IMR-90 (cell line): ENCODE results near the gene UXS1. TPM values are rescaled to one million over a fixed set of nuclear protein-coding genes. Genes with fewer than 3 reads are reported as not detected.

ENCODE experiments used
- ATAC-seq: fragments of 200-7000 bp; cut with Tn5 transposase; 2 replicates; pipeline ENCODE4 v1.9.1; 2020; ENCODE audit warnings: low read depth, mild to moderate bottlenecking, moderate library complexity
- Bru-seq: library from RNA; stranded (reverse); fragments of 400-500 nt; gene quantifications from one replicate; lab custom pipeline; 2021; lab: Mats Ljungman, UMichigan
- BruChase-seq, 2 experiments: library from RNA; stranded (reverse); fragments of 400-500 nt; gene quantifications; one replicate each; lab custom pipeline; 2021; lab: Mats Ljungman, UMichigan
- BruUV-seq: library from RNA; stranded (reverse); fragments of 400-500 nt; replicated peaks from 2 replicates; lab custom pipeline; 2021; lab: Mats Ljungman, UMichigan
- CTCF ChIA-PET: fragments of 300-600 bp; formaldehyde crosslinking; extraction: SDS; loops from one replicate; lab custom pipeline; 2021; ENCODE audit warnings: antibody characterized with exemption; lab: Yijun Ruan, JAX
- POLR2A ChIA-PET: fragments of 300-600 bp; sonication (Branson Sonifier 250); formaldehyde crosslinking; loops from one replicate; lab custom pipeline; 2022; ENCODE audit warnings: antibody characterized with exemption; ENCODE audit not compliant: unreplicated experiment; lab: Charles Lee
- DNase-seq: peaks from one replicate; pipeline ENCODE4 v3.0.0; 2013
- H2AFZ ChIP-seq: replicated peaks from 2 replicates; pipeline ENCODE3; 2013; ENCODE audit warnings: low read length, mild to moderate bottlenecking; ENCODE audit not compliant: poor library complexity
- H2AK5ac ChIP-seq: 2 replicates; pipeline ENCODE4 v1.6.1; 2013; ENCODE audit warnings: low read depth, low read length, inconsistent platforms
- H2AK9ac ChIP-seq: replicated peaks from 2 replicates; pipeline ENCODE3; 2013; ENCODE audit warnings: mild to moderate bottlenecking, low read depth, low read length, moderate library complexity; ENCODE audit not compliant: poor library complexity
- H2BK120ac ChIP-seq: 2 replicates; pipeline ENCODE4 v1.6.1; 2013; ENCODE audit warnings: low read depth, low read length, inconsistent platforms
- H2BK15ac ChIP-seq: 3 replicates; pipeline ENCODE4 v1.6.1; 2013; ENCODE audit warnings: low read depth, low read length, inconsistent platforms
- H2BK20ac ChIP-seq: 2 replicates; pipeline ENCODE4 v1.6.1; 2013; ENCODE audit warnings: low read depth, mild to moderate bottlenecking, inconsistent platforms, low read length, moderate library complexity
- H2BK5ac ChIP-seq: 2 replicates; pipeline ENCODE4 v1.6.1; 2013; ENCODE audit warnings: mild to moderate bottlenecking, low read depth, low read length, inconsistent platforms; ENCODE audit not compliant: poor library complexity, severe bottlenecking
- H3K14ac ChIP-seq: replicated peaks from 2 replicates; pipeline ENCODE4 v1.6.1; 2013; ENCODE audit warnings: low read depth, low read length, inconsistent platforms
- H3K18ac ChIP-seq: 2 replicates; pipeline ENCODE4 v1.6.1; 2013; ENCODE audit warnings: low read depth, low read length, control low read depth
- H3K23ac ChIP-seq: 2 replicates; pipeline ENCODE4 v1.6.1; 2013; ENCODE audit warnings: low read depth, low read length, inconsistent platforms
- H3K27ac ChIP-seq: 2 replicates; pipeline ENCODE4 v1.5.1; 2013; ENCODE audit warnings: mild to moderate bottlenecking, control low read depth, low read length; ENCODE audit not compliant: insufficient read depth
- H3K27me3 ChIP-seq: 2 replicates; pipeline ENCODE4 v1.6.1; 2013; ENCODE audit warnings: low read length; ENCODE audit not compliant: control insufficient read depth, insufficient read depth
- H3K36me3 ChIP-seq: 2 replicates; pipeline ENCODE4 v1.6.1; 2013; ENCODE audit warnings: low read length, mixed read lengths; ENCODE audit not compliant: control insufficient read depth, insufficient read depth
- H3K4ac ChIP-seq: 2 replicates; pipeline ENCODE4 v1.6.1; 2013; ENCODE audit warnings: low read depth, low read length, inconsistent platforms
- H3K4me1 ChIP-seq: 2 replicates; pipeline ENCODE4 v1.6.1; 2013; ENCODE audit warnings: low read length, mixed read lengths; ENCODE audit not compliant: control insufficient read depth, insufficient read depth
- H3K4me2 ChIP-seq: 2 replicates; pipeline ENCODE4 v1.6.1; 2013; ENCODE audit warnings: low read depth, mild to moderate bottlenecking, control low read depth, low read length, moderate library complexity
- H3K4me3 ChIP-seq: 2 replicates; pipeline ENCODE4 v1.5.1; 2013; ENCODE audit warnings: low read depth, mild to moderate bottlenecking, control low read depth, low read length, moderate library complexity; ENCODE audit not compliant: insufficient read depth
- H3K56ac ChIP-seq: 2 replicates; pipeline ENCODE4 v1.6.1; 2013; ENCODE audit warnings: low read length, inconsistent platforms; ENCODE audit not compliant: insufficient read depth; ENCODE audit errors: extremely low read depth
- H3K79me1 ChIP-seq, 2 experiments: 2 replicates each; pipeline ENCODE4 v1.6.1; 2013; ENCODE audit warnings: low read length in 2 of 2, inconsistent platforms in 1 of 2, low read depth in 1 of 2
- H3K9ac ChIP-seq: 2 replicates; pipeline ENCODE4 v1.6.1; 2013; ENCODE audit warnings: low read depth, low read length, control low read depth
- H3K9me1 ChIP-seq: 2 replicates; pipeline ENCODE4 v1.6.1; 2013; ENCODE audit warnings: low read length, inconsistent platforms; ENCODE audit not compliant: insufficient read depth
- H3K9me3 ChIP-seq: 2 replicates; pipeline ENCODE4 v1.6.1; 2013; ENCODE audit warnings: low read length; ENCODE audit not compliant: control insufficient read depth, insufficient read depth
- H4K20me1 ChIP-seq: 2 replicates; pipeline ENCODE4 v1.6.1; 2013; ENCODE audit warnings: low read length, inconsistent platforms; ENCODE audit not compliant: insufficient read depth
- H4K5ac ChIP-seq: 2 replicates; pipeline ENCODE4 v1.6.1; 2013; ENCODE audit warnings: mild to moderate bottlenecking, low read depth, low read length, control low read depth
- H4K8ac ChIP-seq, 2 experiments: 2 replicates each; pipeline ENCODE4 v1.6.1; 2013; ENCODE audit warnings: low read depth in 2 of 2, low read length in 2 of 2, control low read depth in 1 of 2, inconsistent platforms in 1 of 2
- H4K91ac ChIP-seq: 2 replicates; pipeline ENCODE4 v1.6.1; 2013; ENCODE audit warnings: low read depth, low read length, inconsistent platforms; ENCODE audit not compliant: insufficient read depth
- BHLHE40 ChIP-seq: fragments of 150-350 bp; IDR thresholded peaks from 2 replicates; pipeline ENCODE4 v1.6.1; 2016; ENCODE audit warnings: mild to moderate bottlenecking, low read depth, low read length
- FOS ChIP-seq: fragments of 150-350 bp; IDR thresholded peaks from 2 replicates; pipeline ENCODE4 v1.6.1; 2016; ENCODE audit warnings: low read depth, low read length
- MAFK ChIP-seq: IDR thresholded peaks from 2 replicates; pipeline ENCODE4 v1.6.1; 2012; ENCODE audit warnings: low read depth, low read length, improper control_type of control experiment
- MAZ ChIP-seq: IDR thresholded peaks from 2 replicates; pipeline ENCODE4 v1.6.1; 2012; ENCODE audit warnings: low read depth, mild to moderate bottlenecking, low read length, improper control_type of control experiment, moderate library complexity, borderline replicate concordance
- POLR2A ChIP-seq: IDR thresholded peaks from 2 replicates; pipeline ENCODE4 v1.6.1; 2012; ENCODE audit warnings: mild to moderate bottlenecking, low read depth, low read length
- RFX5 ChIP-seq: IDR thresholded peaks from 2 replicates; pipeline ENCODE4 v1.8.0; 2012; ENCODE audit warnings: low read depth, mild to moderate bottlenecking, low read length, moderate library complexity
- WGBS, 2 experiments: methylation state at CpG; one replicate each; pipeline versions ENCODE4 v1.1.5 to v1.1.7; 2013; ENCODE audit warnings: missing lambda C conversion rate in 2 of 2; ENCODE audit not compliant: insufficient read length in 1 of 2; ENCODE audit errors: extremely low coverage in 2 of 2; 5-methylcytosine and 5-hydroxymethylcytosine counted together
- dilution Hi-C: fragments of 300-500 bp; cut with HindIII; formaldehyde crosslinking; loops from one replicate; pipeline ENCODE4 v1.14.3; 2018; ENCODE audit warnings: low sequenced_read_pairs; ENCODE audit not compliant: unreplicated experiment
- in situ Hi-C: fragments of 300-500 bp; cut with MboI; formaldehyde crosslinking; loops from 3 replicates; pipeline ENCODE4 v1.14.3; 2019; ENCODE audit warnings: low sequenced_read_pairs, inconsistent platforms, mixed read lengths
- intact Hi-C: fragments of 100-400 bp; cut with micrococcal nuclease; formaldehyde crosslinking; loops from 2 replicates; pipeline ENCODE4 v1.10.0; 2022
- long read RNA-seq: library from polyadenylated mRNA; unstranded; transcript quantifications from one replicate; pipeline ENCODE4 v2.0.0, GENCODE V29; 2021; ENCODE audit not compliant: unreplicated experiment
- polyA plus RNA-seq, 3 experiments: library from polyadenylated mRNA; depleted of rRNA; stranded (reverse); fragments of >200 nt; gene quantifications; 2 replicates each; pipeline ENCODE4 v1.2.3, GENCODE V29; 2012; ENCODE audit warnings: low replicate concordance in 1 of 3
- total RNA-seq: library from RNA; depleted of rRNA; stranded (reverse); fragments of >200 nt; gene quantifications from 2 replicates; pipeline ENCODE4 v1.2.3, GENCODE V29; 2012; rRNA removed

UXS1 gene
- total RNA-seq (24.7 and 33.7 TPM in 2 replicates), polyA plus RNA-seq (2012; rRNA removed) (54.1 and 54.3 TPM in 2 replicates), Bru-seq, nascent RNA (percentile 70 among the genes with signal in this experiment), BruChase-seq, experiment 1, labeled RNA remaining after a 6-hour chase (percentile 62 among the genes with signal in this experiment), BruChase-seq, experiment 2, labeled RNA remaining after a 2-hour chase (percentile 65 among the genes with signal in this experiment)
- 31.1 and 35.6 TPM in 2 replicates for polyA plus RNA-seq (2012; cell fraction: cytosol; rRNA removed)
- 22.8 and 23.4 TPM in 2 replicates for polyA plus RNA-seq (2012; cell fraction: nucleus; rRNA removed; ENCODE audit: low replicate concordance)
- long read RNA-seq, transcript UXS1-203 (15 exons, 1,839 nt): major isoform, 59 of 112 reads
- long read RNA-seq, transcript UXS1-201 (15 exons, 2,099 nt): minor isoform, 18 of 112 reads
- long read RNA-seq, partial matches to known transcripts: 16 of 112 reads
- long read RNA-seq, other reads (novel, unspliced or antisense): 19 of 112 reads

- H3K4me2 ChIP-seq: peak within 1 kb of the TSS; percentile 82
- H3K4me1 ChIP-seq: peaks cover 13% of the 10 kb centered on the region
- H3K9me1 ChIP-seq: peaks cover 12% of the 10 kb centered on the region
- peak within 1 kb of the TSS; percentile 75 to 90 for H4K8ac ChIP-seq
- H3K9ac ChIP-seq: peak within 1 kb of the TSS; percentile 99
- in situ Hi-C loops (no loop called here), intact Hi-C loops (loop anchor here (5.0 to 10.0 kb wide), 4 partner anchors 52 to 619 kb away; no protein-coding TSS in a partner anchor), dilution Hi-C loops (no loop called here)
- peak within 1 kb of the TSS; percentile 84; the same call in 1 of the 2 replicates for H4K91ac ChIP-seq
- peak within 1 kb of the TSS; percentile 94 for H3K4ac ChIP-seq
- TF ChIP-seq MAZ (peak; percentile 87; the same call in 1 of the 2 replicates), MAFK (no peak), POLR2A (peak; percentile 55), FOS (no peak), BHLHE40 (0 out of 2 replicates have a peak, but pooled peaks have one; percentile 10), RFX5 (no peak)
- peak within 1 kb of the TSS; percentile 93 for H3K23ac ChIP-seq
- no peaks in the 10 kb centered on the region for H3K36me3 ChIP-seq
- H2AK5ac ChIP-seq: 0 out of 2 replicates have a peak within 1 kb of the TSS, but pooled peaks have one; percentile 12
- H3K56ac ChIP-seq: peak within 1 kb of the TSS; percentile 88
- H3K14ac ChIP-seq: peak within 1 kb of the TSS; percentile 96
- H3K27ac ChIP-seq: peak within 1 kb of the TSS; percentile 94
- no peaks in the 10 kb centered on the region for H3K9me3 ChIP-seq
- no TSS peak for BruUV-seq
- DNase-seq: peak; percentile 96
- H3K4me3 ChIP-seq: peak within 1 kb of the TSS; percentile 90
- H4K20me1 ChIP-seq: peaks cover 11% of the 10 kb centered on the region; the same call in 1 of the 2 replicates
- peak within 1 kb of the TSS; percentile 92; the same call in 1 of the 3 replicates for H2BK15ac ChIP-seq
- H3K27me3 ChIP-seq: no peaks in the 10 kb centered on the region
- H2BK120ac ChIP-seq: peak within 1 kb of the TSS; percentile 90; the same call in 1 of the 2 replicates
- peak within 1 kb of the TSS; percentile 99 for H2AFZ ChIP-seq
- H3K18ac ChIP-seq: peak within 1 kb of the TSS; percentile 82
- peaks cover 13 to 34% of the 10 kb centered on the region in 2 experiments for H3K79me1 ChIP-seq
- CTCF ChIA-PET: no interaction called here
- peak within 1 kb of the TSS; percentile 88 for H2BK5ac ChIP-seq
- peak; percentile 80 for ATAC-seq
- POLR2A ChIA-PET: no interaction called here
- H2BK20ac ChIP-seq: peak within 1 kb of the TSS; percentile 72; the same call in 1 of the 2 replicates
- H2AK9ac ChIP-seq: peak within 1 kb of the TSS; percentile 94
- WGBS, 2 experiments: 0% methylated on average over 55 of the region's 93 CpGs; no CpG with 5 or more reads in 1 of the 2 experiments
- peak within 1 kb of the TSS; percentile 77 for H4K5ac ChIP-seq
These were observed at the start of gene UXS1 for GRCh38 chr2:106193977-106194778. Gene UXS1, minus strand, starts transcription at chr2:106194301. Its CDS starts 60 bp downstream, at chr2:106194241.
